ENCODE data around the gene PLEKHG5.
A peak's percentile ranks its signal among the peaks of the same experiment; 100 is the strongest.
"Not testable (repeated sequence)": the region's sequence is repeated elsewhere in the genome, so short reads cannot be mapped to it uniquely, and the experiment has no call there.

PLEKHG5 gene

GRCh38 chr1:6496365-6496721, 4.9 kb upstream of the PLEKHG5 start:
- DNase-seq (ENCODE audit: low spot score) = no peak

- no peak for DNase-seq (ENCODE audit: low spot score)
These were observed 4.3 kb upstream of the PLEKHG5 start for GRCh38 chr1:6495540-6496364.

GRCh38 chr1:6495041-6495441, 3.6 kb upstream of the PLEKHG5 start:
- no peak for DNase-seq (ENCODE audit: low spot score)

DNA sequence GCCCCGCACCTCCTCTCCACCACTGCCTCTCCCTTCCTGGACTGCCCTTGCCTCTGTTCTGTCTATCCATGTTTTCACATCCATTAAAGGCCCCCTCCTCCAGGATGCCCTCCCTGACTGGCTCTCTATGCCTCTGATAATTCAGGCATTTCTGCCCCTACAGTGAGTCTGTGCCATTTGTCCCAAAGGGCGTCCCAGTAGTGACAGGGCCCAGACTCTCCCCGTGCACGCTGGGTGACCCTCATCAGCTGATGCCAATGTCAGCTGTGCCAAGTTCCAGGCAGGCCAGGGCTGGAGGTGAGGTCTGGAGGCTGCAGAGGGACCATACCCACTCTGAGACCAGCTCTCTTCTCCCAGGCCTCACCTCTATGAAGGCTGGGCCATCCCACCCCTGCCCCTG, 3.2 kb upstream of the PLEKHG5 start:
- DNase-seq (ENCODE audit: low spot score) = no peak

DNA sequence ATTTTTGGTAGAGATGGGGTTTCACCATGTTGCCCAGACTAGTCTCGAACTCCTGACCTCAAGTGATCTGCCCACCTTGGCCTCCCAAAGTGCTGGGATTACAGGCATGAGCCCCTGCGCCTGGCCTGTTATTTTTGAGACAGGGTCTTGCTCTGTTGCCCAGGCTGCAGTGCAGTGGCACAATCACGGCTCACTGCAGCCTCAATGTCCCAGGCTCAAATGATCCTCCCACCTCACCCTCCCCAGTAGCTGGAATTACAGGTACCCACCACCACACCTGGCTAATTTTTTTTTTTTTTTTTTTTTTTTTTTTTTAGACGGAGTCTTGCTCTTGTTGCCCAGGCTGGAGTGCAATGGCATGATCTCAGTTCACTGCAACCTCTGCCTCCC, 2.4 kb upstream of the PLEKHG5 start:
- DNase-seq (ENCODE audit: low spot score) = not testable (repeated sequence)

DNA sequence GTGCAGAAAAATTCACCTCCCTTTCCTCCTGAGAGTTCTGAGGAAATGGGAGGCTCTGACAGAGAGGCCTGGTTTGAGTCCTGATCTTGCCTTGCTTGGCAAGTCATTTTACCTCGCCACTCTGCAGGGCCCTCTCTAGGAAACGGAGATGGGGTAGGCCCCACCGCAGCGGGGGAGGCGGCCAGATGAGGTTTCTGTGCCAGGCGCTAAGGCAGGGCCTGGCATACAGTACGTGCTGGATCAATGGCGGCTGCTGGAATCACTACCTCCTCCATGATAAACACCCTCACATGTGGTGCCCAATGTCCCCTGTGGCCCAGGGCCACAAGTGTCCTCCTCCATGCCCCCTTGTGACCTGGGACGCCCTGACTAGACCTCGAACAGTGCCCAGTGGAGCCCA, 499 bp upstream of the PLEKHG5 start:
- DNase-seq (ENCODE audit: low spot score) = no peak

GRCh38 chr1:6491081-6491449, 402 bp downstream of the PLEKHG5 start:
- no peak for DNase-seq (ENCODE audit: low spot score)

- DNase-seq (ENCODE audit: low spot score) = peak; percentile 45
These were observed 1.0 kb downstream of the PLEKHG5 start for GRCh38 chr1:6490181-6491080.

DNA sequence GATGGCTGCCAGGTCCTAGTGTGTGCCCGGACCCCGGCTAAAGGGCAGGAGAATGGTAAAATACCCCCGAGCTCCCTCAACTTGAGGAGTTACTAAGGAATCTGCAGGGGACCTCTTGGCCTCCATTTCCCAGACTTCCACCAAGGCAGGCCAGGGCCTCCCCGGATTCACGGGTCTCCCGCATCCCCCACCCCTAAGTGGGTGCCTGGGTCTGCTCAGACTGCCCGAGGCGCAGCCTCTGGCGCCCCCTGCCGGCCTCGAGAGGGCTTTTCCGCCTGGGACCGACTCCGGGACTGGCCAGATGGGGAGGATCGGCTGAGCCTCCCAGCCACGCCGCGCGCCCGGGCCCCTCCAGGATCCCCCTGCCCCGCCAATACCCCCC, 1.7 kb downstream of the PLEKHG5 start:
- peak; percentile 62 for DNase-seq (ENCODE audit: low spot score)

DNA sequence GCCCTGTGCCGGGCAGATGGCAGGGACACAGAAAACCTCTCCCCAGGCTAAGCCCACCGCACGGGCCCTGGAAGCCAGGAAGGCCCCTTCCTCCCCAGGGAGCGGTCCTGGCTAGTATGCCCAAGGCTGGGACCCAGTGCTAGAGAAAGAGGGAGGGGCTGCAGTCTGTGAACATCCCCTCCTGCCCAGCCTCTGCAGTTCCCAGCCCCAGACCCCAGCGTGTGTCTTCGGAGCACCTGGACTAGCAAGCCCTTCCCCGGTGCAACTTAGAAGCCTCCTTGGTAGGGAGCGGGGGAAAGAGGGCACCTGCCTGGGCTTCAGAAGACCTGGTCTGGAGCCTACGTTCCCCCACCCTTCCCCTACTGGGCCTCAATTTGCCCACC, 2.1 kb downstream of the PLEKHG5 start:
- DNase-seq (ENCODE audit: low spot score) = no peak

DNA sequence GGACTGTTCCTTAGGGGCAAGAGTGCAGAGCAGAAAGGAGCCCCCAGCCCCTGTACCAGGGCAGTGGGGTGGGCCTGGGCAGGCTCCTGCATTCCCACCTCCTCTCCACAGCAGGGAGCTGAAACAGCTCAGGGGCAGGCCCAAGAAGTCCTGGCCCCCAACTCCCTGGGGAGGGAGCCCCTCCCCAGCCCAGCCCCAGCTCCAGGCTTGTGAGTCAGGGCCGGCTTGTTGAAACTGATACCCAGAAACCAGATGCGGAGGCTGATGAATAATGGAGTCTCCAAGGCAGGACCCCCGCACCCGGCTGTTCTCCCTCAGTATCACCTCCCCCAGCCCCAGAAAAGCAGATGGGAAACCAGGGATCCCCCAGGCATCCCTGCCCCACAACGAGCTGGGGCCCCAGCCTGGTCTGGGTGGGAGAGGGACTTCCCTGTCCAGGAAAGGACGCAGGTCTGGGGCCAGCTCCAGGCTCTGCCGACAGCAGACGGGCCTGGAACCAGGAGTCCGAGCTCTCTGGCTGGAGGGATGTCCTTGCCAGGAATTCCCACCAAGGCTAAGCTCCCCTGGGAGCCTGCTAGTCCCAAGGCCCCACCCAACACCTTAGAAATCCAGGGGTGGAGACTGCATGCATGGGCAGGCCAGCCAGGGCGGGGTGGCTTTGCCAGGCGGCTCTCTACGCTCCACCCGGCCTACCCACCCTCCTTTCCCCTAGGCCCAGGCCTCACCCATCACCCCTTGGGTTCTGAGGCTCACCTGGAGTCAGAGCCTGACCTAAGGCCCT, 2.7 kb downstream of the PLEKHG5 start:
- no peak for DNase-seq (ENCODE audit: low spot score)

GRCh38 chr1:6487804-6488484, 3.5 kb downstream of the PLEKHG5 start:
- DNase-seq (ENCODE audit: low spot score) = no peak

GRCh38 chr1:6486433-6487011, 4.9 kb downstream of the PLEKHG5 start:
- DNase-seq (ENCODE audit: low spot score) = peak; percentile 71

DNA sequence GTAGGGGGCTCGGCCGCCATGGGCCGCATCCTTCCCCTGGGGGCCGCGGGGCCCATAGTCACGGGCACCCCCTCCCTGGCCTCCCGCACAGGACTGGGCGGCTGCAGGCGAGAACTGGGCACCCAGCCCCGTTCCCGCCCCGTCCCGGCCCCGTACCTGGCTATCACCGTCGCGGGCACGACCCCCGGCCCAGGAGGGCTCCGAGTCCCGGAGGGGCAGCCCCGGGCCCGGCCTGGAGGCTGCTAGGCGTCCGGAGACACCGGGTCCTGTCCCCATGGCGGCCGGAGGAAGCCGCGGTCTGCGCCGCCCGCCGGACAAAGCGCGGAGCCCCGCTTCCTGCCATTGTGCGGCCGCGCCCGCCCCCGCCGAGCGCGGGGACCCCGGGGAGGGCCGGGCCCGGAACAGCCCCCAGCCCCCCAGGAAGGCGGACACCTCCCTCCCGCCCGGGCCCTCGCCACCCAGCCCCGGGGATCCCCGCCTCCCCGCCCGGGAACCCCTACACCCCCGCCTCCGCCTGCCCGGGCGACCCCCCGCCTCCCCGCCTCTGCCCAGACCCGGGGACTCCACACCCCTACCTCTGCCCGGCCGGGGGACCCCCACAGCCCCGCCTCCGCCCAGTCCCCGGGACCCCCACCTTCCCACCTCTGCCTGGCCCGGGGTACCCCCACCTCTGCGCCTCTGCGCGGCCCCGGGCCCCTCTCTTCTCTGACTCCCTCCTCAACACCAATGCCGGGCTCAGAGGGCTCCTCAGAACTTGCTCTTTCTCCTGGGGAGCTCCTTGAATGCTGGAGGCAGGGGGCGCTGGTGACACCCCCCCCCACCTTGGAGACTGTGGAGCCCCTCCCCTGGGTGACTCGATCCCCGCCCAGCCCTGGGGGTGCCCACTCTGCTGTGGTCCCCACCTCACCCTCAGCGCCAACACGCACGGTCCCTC, 6.0 kb downstream of the PLEKHG5 start:
- DNase-seq (ENCODE audit: low spot score) = no peak

DNA sequence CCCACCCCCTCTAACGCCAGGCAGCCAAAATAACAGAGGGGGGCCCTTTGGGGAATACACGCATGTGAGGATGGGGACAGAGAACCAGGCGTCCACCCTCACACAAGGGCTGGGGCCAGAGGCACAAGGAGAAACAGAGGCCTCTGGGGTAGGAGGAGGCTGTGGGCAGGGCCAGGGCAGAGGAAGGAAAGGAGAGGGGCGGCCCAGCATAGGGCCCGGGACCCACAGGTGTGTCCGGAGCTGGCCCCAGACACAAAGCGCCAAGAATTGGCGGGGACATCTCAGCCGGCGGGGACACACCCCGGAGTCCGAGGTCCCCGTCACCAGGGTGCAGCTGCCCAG, 6.7 kb downstream of the PLEKHG5 start:
- no peak for DNase-seq (ENCODE audit: low spot score)

GRCh38 chr1:6483761-6484117, 7.7 kb downstream of the PLEKHG5 start:
- no peak for DNase-seq (ENCODE audit: low spot score)

- DNase-seq (ENCODE audit: low spot score) = no peak
These were observed 8.3 kb downstream of the PLEKHG5 start for GRCh38 chr1:6483017-6483760.

- DNase-seq (ENCODE audit: low spot score) = no peak
These were observed 9.6 kb downstream of the PLEKHG5 start for GRCh38 chr1:6481820-6482219.

GRCh38 chr1:6477039-6477820, 14.2 kb downstream of the PLEKHG5 start:
- no peak for DNase-seq (ENCODE audit: low spot score)
